ENCODE measurements around the gene TMEM232. TPM values are rescaled to one million over a fixed set of nuclear protein-coding genes. Genes with fewer than 3 reads are reported as not detected.
A peak's percentile ranks its signal among the peaks of the same experiment; 100 is the strongest.

TMEM232 gene
- polyA plus RNA-seq, 1 donor (not counting 4 experiments of a cell fraction or from before 2014, with no cell fraction given) = 1.00 TPM

GRCh38 chr5:110492446-110492845 is 234.0 kb downstream of the TMEM232 start:
- H3K4me1 ChIP-seq (ENCODE audit: control insufficient read depth, extremely low read depth, insufficient read depth, low read length) = no peaks in the 10 kb centered on the region
- H3K36me3 ChIP-seq (ENCODE audit: control insufficient read depth in 2 of 2, extremely low read depth in 1 of 2, insufficient read depth in 2 of 2, low read length in 2 of 2) = no peaks in the 10 kb centered on the region
- no peaks in the 10 kb centered on the region for H3K9me1 ChIP-seq (ENCODE audit: control insufficient read depth, extremely low read depth, insufficient read depth, low read length)
- no peak overlapping the region for H2AFZ ChIP-seq (ENCODE audit: control insufficient read depth, low read length)
- no peaks in the 10 kb centered on the region for H3K79me2 ChIP-seq (ENCODE audit: control insufficient read depth, insufficient read depth, low read length)
- TF ChIP-seq EZH2 (IDR thresholded peaks at IDR 0.05; ENCODE audit: low read length) = no peak
- TF ChIP-seq CTCF (optimal IDR thresholded peaks at IDR 0.05 in 1 of 3, IDR thresholded peaks at IDR 0.05 in 1 of 3, conservative IDR thresholded peaks at IDR 0.05 in 1 of 3; ENCODE audit: extremely low read depth in 1 of 3, insufficient read depth in 2 of 3, low read length in 3 of 3) = no peak
- no peaks in the 10 kb centered on the region for H4K20me1 ChIP-seq (ENCODE audit: control insufficient read depth, extremely low read depth, insufficient read depth, low read length)
- no peak overlapping the region for H3K4me3 ChIP-seq (ENCODE audit: control insufficient read depth in 2 of 3, extremely low read depth in 1 of 3, insufficient read depth in 2 of 3, low read depth in 1 of 3, low read length in 3 of 3)
- H3K9me3 ChIP-seq (ENCODE audit: control insufficient read depth, low read depth, low read length) = no peaks in the 10 kb centered on the region
- dilution Hi-C loops (cut with MboI; ENCODE audit: extremely low pct_ligation_motif_present, low sequenced_read_pairs) = no loop called here
- H3K9ac ChIP-seq (ENCODE audit: control insufficient read depth, extremely low read depth, insufficient read depth, low read length) = no peak overlapping the region
- DNase-seq (ENCODE audit: low read depth, low spot score) (no peak), FAIRE-seq (no peak)
- no peaks in the 10 kb centered on the region for H3K27me3 ChIP-seq (ENCODE audit: control insufficient read depth, extremely low read depth, insufficient read depth, low read length)
- no peak overlapping the region for H3K4me2 ChIP-seq (ENCODE audit: control insufficient read depth, extremely low read depth, insufficient read depth, low read depth, low read length)
- H3K27ac ChIP-seq (ENCODE audit: control insufficient read depth, insufficient read depth, low read length) = no peak overlapping the region

GRCh38 chr5:110478895-110479294 is 247.6 kb downstream of the TMEM232 start:
- no peak overlapping the region for H3K9ac ChIP-seq (ENCODE audit: control insufficient read depth, extremely low read depth, insufficient read depth, low read length)
- no peak overlapping the region for H3K27ac ChIP-seq (ENCODE audit: control insufficient read depth, insufficient read depth, low read length)
- dilution Hi-C loops (cut with MboI; ENCODE audit: extremely low pct_ligation_motif_present, low sequenced_read_pairs) = no loop called here
- no peak overlapping the region for H3K4me3 ChIP-seq (ENCODE audit: control insufficient read depth in 2 of 3, extremely low read depth in 1 of 3, insufficient read depth in 2 of 3, low read depth in 1 of 3, low read length in 3 of 3)
- no peak overlapping the region for H3K4me2 ChIP-seq (ENCODE audit: control insufficient read depth, extremely low read depth, insufficient read depth, low read depth, low read length)
- H3K9me3 ChIP-seq (ENCODE audit: control insufficient read depth, low read depth, low read length) = no peaks in the 10 kb centered on the region
- H4K20me1 ChIP-seq (ENCODE audit: control insufficient read depth, extremely low read depth, insufficient read depth, low read length) = no peaks in the 10 kb centered on the region
- peak; percentile 21 for DNase-seq (ENCODE audit: low read depth, low spot score)
- no peaks in the 10 kb centered on the region for H3K9me1 ChIP-seq (ENCODE audit: control insufficient read depth, extremely low read depth, insufficient read depth, low read length)
- peaks cover 11% of the 10 kb centered on the region for H3K4me1 ChIP-seq (ENCODE audit: control insufficient read depth, extremely low read depth, insufficient read depth, low read length)
- no peaks in the 10 kb centered on the region for H3K36me3 ChIP-seq (ENCODE audit: control insufficient read depth in 2 of 2, extremely low read depth in 1 of 2, insufficient read depth in 2 of 2, low read length in 2 of 2)
- H3K27me3 ChIP-seq (ENCODE audit: control insufficient read depth, extremely low read depth, insufficient read depth, low read length) = no peaks in the 10 kb centered on the region
- no peak overlapping the region for H2AFZ ChIP-seq (ENCODE audit: control insufficient read depth, low read length)
- no peak for FAIRE-seq
- no peaks in the 10 kb centered on the region for H3K79me2 ChIP-seq (ENCODE audit: control insufficient read depth, insufficient read depth, low read length)
- TF ChIP-seq EZH2 (IDR thresholded peaks at IDR 0.05; ENCODE audit: low read length) = no peak
- no peak for TF ChIP-seq CTCF (optimal IDR thresholded peaks at IDR 0.05 in 1 of 3, IDR thresholded peaks at IDR 0.05 in 1 of 3, conservative IDR thresholded peaks at IDR 0.05 in 1 of 3; ENCODE audit: extremely low read depth in 1 of 3, insufficient read depth in 2 of 3, low read length in 3 of 3)

All from keratinocyte (primary cell).